ENCODE results near the gene U2AF2.

DNA sequence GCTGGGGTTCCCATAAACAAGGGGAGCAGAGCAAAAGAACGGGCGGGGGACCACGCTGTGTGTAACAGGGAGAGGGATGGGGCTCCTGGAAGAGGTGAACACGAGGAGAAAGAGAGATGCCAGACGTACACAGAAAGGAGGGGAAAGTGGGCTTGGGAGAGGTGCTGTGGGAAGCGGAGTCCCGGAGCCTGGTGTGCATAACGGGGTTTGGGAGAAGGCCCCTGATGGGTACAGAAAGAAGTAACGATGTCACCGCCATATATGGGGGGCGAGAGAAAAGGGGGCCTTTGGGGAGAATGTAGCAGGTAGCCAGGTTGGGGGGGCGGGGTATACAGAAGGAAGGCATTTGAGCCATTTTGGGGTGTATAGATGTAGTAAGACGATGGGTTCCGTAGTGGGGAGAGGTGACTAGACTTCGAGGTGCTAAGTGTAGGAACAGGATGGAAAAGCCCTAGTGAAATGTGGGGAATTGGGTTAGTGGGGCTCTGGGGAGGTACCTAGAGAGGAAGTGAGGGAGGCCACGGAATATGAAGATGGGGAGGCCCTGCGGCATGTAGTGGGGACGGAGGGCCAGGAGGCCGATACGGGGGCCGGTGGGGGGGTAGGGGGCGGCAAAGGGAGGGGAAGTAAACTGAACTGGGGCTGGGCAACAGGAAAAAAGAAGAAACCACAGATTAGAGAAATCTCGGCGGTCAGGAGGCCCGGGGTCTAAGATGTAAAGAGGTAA, 13.2 kb upstream of the U2AF2 start:
- TF ChIP-seq EZH2phosphoT487 (IDR thresholded peaks at IDR 0.05; ENCODE audit: borderline replicate concordance, low read depth) (no peak), YY1 (IDR thresholded peaks at IDR 0.05; ENCODE audit: low read depth) (no peak), EP300 (IDR thresholded peaks at IDR 0.05; ENCODE audit: borderline replicate concordance in 1 of 2, low read depth in 1 of 2, low read length in 1 of 2) (no peak), ELF1 (IDR thresholded peaks at IDR 0.05) (no peak), MXI1 (IDR thresholded peaks at IDR 0.05; ENCODE audit: low read depth, low read length) (peak; percentile 30; the same call in 1 of the 2 replicates)
- TF ChIP-seq, protein P1, sequence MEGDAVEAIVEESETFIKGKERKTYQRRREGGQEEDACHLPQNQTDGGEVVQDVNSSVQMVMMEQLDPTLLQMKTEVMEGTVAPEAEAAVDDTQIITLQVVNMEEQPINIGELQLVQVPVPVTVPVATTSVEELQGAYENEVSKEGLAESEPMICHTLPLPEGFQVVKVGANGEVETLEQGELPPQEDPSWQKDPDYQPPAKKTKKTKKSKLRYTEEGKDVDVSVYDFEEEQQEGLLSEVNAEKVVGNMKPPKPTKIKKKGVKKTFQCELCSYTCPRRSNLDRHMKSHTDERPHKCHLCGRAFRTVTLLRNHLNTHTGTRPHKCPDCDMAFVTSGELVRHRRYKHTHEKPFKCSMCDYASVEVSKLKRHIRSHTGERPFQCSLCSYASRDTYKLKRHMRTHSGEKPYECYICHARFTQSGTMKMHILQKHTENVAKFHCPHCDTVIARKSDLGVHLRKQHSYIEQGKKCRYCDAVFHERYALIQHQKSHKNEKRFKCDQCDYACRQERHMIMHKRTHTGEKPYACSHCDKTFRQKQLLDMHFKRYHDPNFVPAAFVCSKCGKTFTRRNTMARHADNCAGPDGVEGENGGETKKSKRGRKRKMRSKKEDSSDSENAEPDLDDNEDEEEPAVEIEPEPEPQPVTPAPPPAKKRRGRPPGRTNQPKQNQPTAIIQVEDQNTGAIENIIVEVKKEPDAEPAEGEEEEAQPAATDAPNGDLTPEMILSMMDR (IDR thresholded peaks at IDR 0.05), result no peak
- TF ChIP-seq, protein P2, sequence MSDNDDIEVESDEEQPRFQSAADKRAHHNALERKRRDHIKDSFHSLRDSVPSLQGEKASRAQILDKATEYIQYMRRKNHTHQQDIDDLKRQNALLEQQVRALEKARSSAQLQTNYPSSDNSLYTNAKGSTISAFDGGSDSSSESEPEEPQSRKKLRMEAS (IDR thresholded peaks at IDR 0.05; ENCODE audit: low read depth), result no peak
